A673 (cell line): Measurements from ENCODE around the gene ULK1.

ENCODE experiments used
- CTCF ChIP-seq: fragments of 300-800, 200-600 bp; sonication (generic); conservative IDR thresholded peaks from 2 replicates; pipeline ENCODE4 v1.5.1; 2017; ENCODE audit warnings: low read depth, mild to moderate bottlenecking, antibody characterized with exemption, low read length, moderate library complexity, mixed read lengths
- EZH2 ChIP-seq: fragments of 200-600 bp; sonication (generic); IDR thresholded peaks from 2 replicates; pipeline ENCODE4 v1.6.1; 2017; ENCODE audit warnings: borderline replicate concordance, low read depth, mild to moderate bottlenecking, mixed read lengths, antibody characterized with exemption, low read length; ENCODE audit not compliant: poor library complexity, severe bottlenecking

- TF ChIP-seq CTCF (no peak), EZH2 (no peak)
Measured at GRCh38 chr12:131950182-131950913, 55.9 kb downstream of the ULK1 start.
